Neuronal stem cell (in vitro differentiated cells): ENCODE measurements around the gene SLC66A2.

ENCODE experiments used
- DNase-seq: peaks from one replicate; pipeline ENCODE4 v3.0.0-alpha.2; 2013; ENCODE audit warnings: low spot score
- H2AFZ ChIP-seq: one replicate; pipeline ENCODE4 v1.6.1; 2013; ENCODE audit warnings: mild to moderate bottlenecking, low read length, inconsistent platforms
- H2AK5ac ChIP-seq: 2 replicates; pipeline ENCODE4 v1.6.1; 2013; ENCODE audit warnings: low read depth, mild to moderate bottlenecking, inconsistent platforms, low read length, moderate library complexity, mixed read lengths
- H2BK120ac ChIP-seq: 2 replicates; pipeline ENCODE4 v1.6.1; 2013; ENCODE audit warnings: low read depth, mild to moderate bottlenecking, inconsistent platforms, low read length, moderate library complexity, mixed read lengths
- H2BK12ac ChIP-seq: one replicate; pipeline ENCODE4 v1.6.1; 2013; ENCODE audit warnings: low read length, inconsistent platforms
- H2BK15ac ChIP-seq: 2 replicates; pipeline ENCODE4 v1.6.1; 2013; ENCODE audit warnings: mild to moderate bottlenecking, low read length, inconsistent platforms, mixed read lengths
- H2BK5ac ChIP-seq: one replicate; pipeline ENCODE4 v1.6.1; 2013; ENCODE audit warnings: inconsistent platforms, mild to moderate bottlenecking, low read length, moderate library complexity
- H3K14ac ChIP-seq: one replicate; pipeline ENCODE4 v1.6.1; 2013; ENCODE audit warnings: low read length, inconsistent platforms
- H3K18ac ChIP-seq: 2 replicates; pipeline ENCODE4 v1.6.1; 2013; ENCODE audit warnings: low read length, inconsistent platforms
- H3K23ac ChIP-seq: 2 replicates; pipeline ENCODE4 v1.6.1; 2013; ENCODE audit warnings: low read depth, mild to moderate bottlenecking, mixed read lengths, low read length, inconsistent platforms; ENCODE audit not compliant: poor library complexity
- H3K27ac ChIP-seq: replicated peaks from 3 replicates; pipeline ENCODE4 v1.5.1; 2013; ENCODE audit warnings: low read length, inconsistent platforms
- H3K27me3 ChIP-seq, 3 experiments: 2 replicates each; pipeline ENCODE4 v1.6.1; 2013; ENCODE audit warnings: low read length in 3 of 3, mild to moderate bottlenecking in 2 of 3, inconsistent platforms in 1 of 3, low read depth in 1 of 3, mixed read lengths in 1 of 3, moderate library complexity in 1 of 3; ENCODE audit not compliant: control insufficient read depth in 3 of 3, insufficient read depth in 3 of 3
- H3K36me3 ChIP-seq, 2 donors: replicated peaks in 1 of 2; 2 replicates each; pipeline ENCODE4 v1.6.1; 2013; ENCODE audit warnings: low read length in 2 of 2; ENCODE audit not compliant: control insufficient read depth in 2 of 2, insufficient read depth in 2 of 2
- H3K4ac ChIP-seq: 2 replicates; pipeline ENCODE4 v1.6.1; 2013; ENCODE audit warnings: inconsistent platforms, mild to moderate bottlenecking, low read length, moderate library complexity
- H3K4me1 ChIP-seq, 2 donors: 1 replicate in 1 of 2; 2 replicates in 1 of 2; pipeline ENCODE4 v1.6.1; 2013; ENCODE audit warnings: low read length in 2 of 2, low read depth in 1 of 2; ENCODE audit not compliant: control insufficient read depth in 2 of 2, insufficient read depth in 1 of 2
- H3K4me2 ChIP-seq: one replicate; pipeline ENCODE4 v1.6.1; 2013; ENCODE audit warnings: mild to moderate bottlenecking, low read length, inconsistent platforms; ENCODE audit not compliant: insufficient read depth, poor library complexity, severe bottlenecking
- H3K4me3 ChIP-seq, 2 donors: 2 replicates each; pipeline ENCODE4 v1.5.1; 2013; ENCODE audit warnings: low read length in 2 of 2, mild to moderate bottlenecking in 2 of 2, inconsistent platforms in 1 of 2, moderate library complexity in 1 of 2
- H3K79me1 ChIP-seq: one replicate; pipeline ENCODE4 v1.6.1; 2013; ENCODE audit warnings: low read depth, mild to moderate bottlenecking, inconsistent platforms, low read length, moderate library complexity
- H3K9ac ChIP-seq: one replicate; pipeline ENCODE4 v1.6.1; 2013; ENCODE audit warnings: mild to moderate bottlenecking, low read depth, low read length, inconsistent platforms; ENCODE audit not compliant: poor library complexity
- H3K9me3 ChIP-seq, 2 donors: replicated peaks in 1 of 2; 2 replicates each; pipeline versions ENCODE3 to v1.6.1; 2013; ENCODE audit warnings: low read length in 2 of 2, mild to moderate bottlenecking in 2 of 2, inconsistent platforms in 1 of 2, low read depth in 1 of 2, mixed read lengths in 1 of 2, moderate library complexity in 1 of 2; ENCODE audit not compliant: control insufficient read depth in 2 of 2, insufficient read depth in 1 of 2
- H4K8ac ChIP-seq: one replicate; pipeline ENCODE4 v1.6.1; 2013; ENCODE audit warnings: low read depth, mild to moderate bottlenecking, inconsistent platforms, low read length, moderate library complexity
- H4K91ac ChIP-seq: one replicate; pipeline ENCODE4 v1.6.1; 2013; ENCODE audit warnings: low read length, low read depth, mild to moderate bottlenecking, inconsistent platforms; ENCODE audit not compliant: poor library complexity
- WGBS, 2 donors: extraction: QIAGEN DNeasy Blood & Tissue Kit; methylation state at CpG; one replicate each; pipeline ENCODE4 v1.1.7; 2013; ENCODE audit warnings: missing lambda C conversion rate in 2 of 2, mixed read lengths in 1 of 2; ENCODE audit not compliant: insufficient read length in 2 of 2, insufficient replicate concordance in 1 of 2; ENCODE audit errors: extremely low coverage in 2 of 2; 5-methylcytosine and 5-hydroxymethylcytosine counted together

Gene SLC66A2

DNA sequence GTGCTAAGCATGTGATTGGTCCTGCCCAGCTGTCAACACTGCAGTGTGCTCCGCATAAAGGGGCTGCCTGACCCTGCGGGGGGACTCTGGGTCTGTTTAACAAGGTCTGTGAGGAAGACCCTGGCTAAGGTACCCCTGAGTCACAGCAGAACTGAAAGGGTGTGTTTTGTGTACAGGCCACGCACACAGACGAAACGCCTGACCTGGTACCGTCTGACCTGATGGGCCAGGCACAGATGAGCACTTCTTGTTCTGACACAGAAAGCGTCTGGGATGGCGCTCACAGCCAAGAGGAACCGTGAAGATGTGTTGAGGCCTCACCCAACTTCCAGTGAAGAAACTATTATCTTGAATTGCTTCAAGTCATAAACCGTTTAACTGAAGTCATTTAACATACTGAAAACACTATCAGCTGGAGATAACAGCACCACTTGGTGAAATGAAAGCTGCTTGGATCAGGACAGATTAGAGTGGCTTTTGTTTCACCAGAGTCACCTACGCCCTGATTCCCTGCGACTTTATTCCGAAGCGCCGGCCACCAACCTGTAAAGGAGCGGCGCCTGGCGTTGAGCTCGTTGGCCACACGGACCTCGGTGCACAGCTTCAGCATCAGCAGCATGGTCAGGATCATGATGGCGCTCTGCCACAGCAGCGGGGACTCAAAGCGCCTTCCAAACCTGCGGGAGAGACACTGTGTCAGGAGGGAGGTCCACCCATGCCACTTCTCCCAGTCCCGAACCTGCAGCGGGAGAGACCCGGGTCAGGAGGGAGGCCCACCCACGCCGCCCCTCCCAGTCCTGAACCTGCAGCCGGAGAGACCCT, 8.5 kb downstream of the SLC66A2 start:
- Histone ChIP-seq H2BK5ac (peak overlapping the region; percentile 5), H2AFZ (no peak overlapping the region), H3K4me2 (no peak overlapping the region), H4K8ac (no peak overlapping the region), H3K27me3 (no peaks in the 10 kb centered on the region), H3K4me1 (peaks cover 0 to 5% of the 10 kb centered on the region in 2 donors), H3K36me3 (peaks cover 8 to 58% of the 10 kb centered on the region in 2 donors), H3K18ac (no peak overlapping the region), H3K23ac (no peak overlapping the region), H2AK5ac (no peak overlapping the region), H2BK15ac (no peak overlapping the region), H2BK12ac (no peak overlapping the region), H2BK120ac (no peak overlapping the region), H3K9me3 (peaks cover 0 to 4% of the 10 kb centered on the region in 2 donors), H4K91ac (no peak overlapping the region), H3K4ac (no peak overlapping the region), H3K27ac (no peak overlapping the region), H3K79me1 (peaks cover 12% of the 10 kb centered on the region), H3K4me3 (no peak overlapping the region), H3K14ac (no peak overlapping the region), H3K9ac (no peak overlapping the region)
- WGBS, 2 donors: no CpG with 5 or more reads among the region's 31 CpGs
- no peak for DNase-seq

DNA sequence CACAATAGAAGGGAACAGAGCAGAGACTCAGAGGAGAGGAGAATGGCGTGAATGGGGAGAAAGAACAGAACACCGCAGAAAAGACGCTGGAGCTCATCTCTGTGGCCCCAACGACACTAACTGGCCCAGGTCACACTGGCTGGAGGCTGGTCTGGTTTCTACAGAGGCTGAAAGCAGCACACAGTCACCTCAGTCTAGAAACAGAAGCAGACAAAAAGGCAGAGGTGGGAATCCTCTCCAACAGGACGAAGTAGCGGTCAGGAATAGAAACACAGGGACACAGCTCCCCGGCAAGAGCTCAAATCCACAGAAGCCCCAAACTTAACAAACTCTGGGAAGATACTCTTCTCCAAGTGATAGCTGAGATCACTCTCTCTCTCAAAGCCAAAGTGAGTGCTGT, 9.2 kb downstream of the SLC66A2 start:
- H2AK5ac ChIP-seq: no peak overlapping the region
- no peak overlapping the region for H3K27ac ChIP-seq
- DNase-seq: no peak
- H3K9me3 ChIP-seq: peaks cover 0 to 11% of the 10 kb centered on the region in 2 donors
- H2BK12ac ChIP-seq: no peak overlapping the region
- no peak overlapping the region for H2BK15ac ChIP-seq
- no peak overlapping the region for H3K4me2 ChIP-seq
- H2AFZ ChIP-seq: no peak overlapping the region
- no peaks in the 10 kb centered on the region for H3K27me3 ChIP-seq
- WGBS, 2 donors: no CpG with 5 or more reads among the region's 7 CpGs
- peaks cover 8 to 57% of the 10 kb centered on the region in 2 donors for H3K36me3 ChIP-seq
- H3K4me1 ChIP-seq: peaks cover 0 to 5% of the 10 kb centered on the region in 2 donors
- H3K14ac ChIP-seq: no peak overlapping the region
- no peak overlapping the region for H3K4ac ChIP-seq
- no peak overlapping the region for H3K9ac ChIP-seq
- H3K18ac ChIP-seq: no peak overlapping the region
- H2BK120ac ChIP-seq: no peak overlapping the region
- H3K79me1 ChIP-seq: peaks cover 9% of the 10 kb centered on the region
- no peak overlapping the region for H3K23ac ChIP-seq
- no peak overlapping the region for H2BK5ac ChIP-seq
- no peak overlapping the region for H4K91ac ChIP-seq
- no peak overlapping the region for H4K8ac ChIP-seq
- H3K4me3 ChIP-seq: no peak overlapping the region

DNA sequence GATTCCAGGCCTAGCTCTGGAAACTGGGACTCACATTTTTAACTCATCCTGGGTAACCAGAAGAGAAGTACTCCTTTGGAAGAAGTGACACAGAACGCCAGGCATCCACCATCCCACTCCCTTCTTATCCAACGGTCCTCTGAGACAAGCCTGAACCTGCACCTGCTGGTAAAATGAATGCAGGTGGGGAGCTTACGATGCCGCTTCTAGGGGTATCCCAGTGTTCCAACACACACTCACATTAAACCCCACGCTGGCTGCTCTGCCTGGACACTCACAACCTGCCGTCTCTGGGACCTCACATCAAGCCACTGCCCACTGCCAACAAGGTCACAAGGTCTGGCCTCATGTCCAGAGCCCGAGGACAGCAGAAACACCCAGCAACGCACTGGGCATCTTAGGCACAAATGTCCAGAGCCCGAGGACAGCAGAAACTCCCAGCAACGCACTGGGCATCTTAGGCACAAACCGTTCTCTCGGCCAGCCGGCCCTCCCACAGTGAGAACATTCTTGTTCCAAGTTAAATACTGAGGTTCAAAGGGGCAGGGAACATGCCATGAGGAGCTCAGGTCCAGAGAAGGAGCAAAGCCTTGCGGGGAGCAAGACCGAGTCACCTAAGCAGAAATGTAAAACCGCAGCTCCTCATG, 9.9 kb downstream of the SLC66A2 start:
- Histone ChIP-seq H3K18ac (no peak overlapping the region), H2BK15ac (no peak overlapping the region), H2AK5ac (no peak overlapping the region), H3K27me3 (no peaks in the 10 kb centered on the region), H4K91ac (no peak overlapping the region), H2BK5ac (no peak overlapping the region), H2AFZ (no peak overlapping the region), H3K27ac (no peak overlapping the region), H3K4me1 (peaks cover 0 to 5% of the 10 kb centered on the region in 2 donors), H3K9me3 (peaks cover 0 to 11% of the 10 kb centered on the region in 2 donors), H2BK12ac (no peak overlapping the region), H3K9ac (no peak overlapping the region), H3K4me3 (no peak overlapping the region), H2BK120ac (no peak overlapping the region), H4K8ac (no peak overlapping the region), H3K79me1 (peaks cover 9% of the 10 kb centered on the region), H3K4me2 (no peak overlapping the region), H3K36me3 (peaks cover 8 to 58% of the 10 kb centered on the region in 2 donors), H3K14ac (peak overlapping the region; percentile 3), H3K23ac (peak overlapping the region; percentile 77), H3K4ac (no peak overlapping the region)
- no peak for DNase-seq
- no CpG with 5 or more reads among the region's 16 CpGs for WGBS, 2 donors

DNA sequence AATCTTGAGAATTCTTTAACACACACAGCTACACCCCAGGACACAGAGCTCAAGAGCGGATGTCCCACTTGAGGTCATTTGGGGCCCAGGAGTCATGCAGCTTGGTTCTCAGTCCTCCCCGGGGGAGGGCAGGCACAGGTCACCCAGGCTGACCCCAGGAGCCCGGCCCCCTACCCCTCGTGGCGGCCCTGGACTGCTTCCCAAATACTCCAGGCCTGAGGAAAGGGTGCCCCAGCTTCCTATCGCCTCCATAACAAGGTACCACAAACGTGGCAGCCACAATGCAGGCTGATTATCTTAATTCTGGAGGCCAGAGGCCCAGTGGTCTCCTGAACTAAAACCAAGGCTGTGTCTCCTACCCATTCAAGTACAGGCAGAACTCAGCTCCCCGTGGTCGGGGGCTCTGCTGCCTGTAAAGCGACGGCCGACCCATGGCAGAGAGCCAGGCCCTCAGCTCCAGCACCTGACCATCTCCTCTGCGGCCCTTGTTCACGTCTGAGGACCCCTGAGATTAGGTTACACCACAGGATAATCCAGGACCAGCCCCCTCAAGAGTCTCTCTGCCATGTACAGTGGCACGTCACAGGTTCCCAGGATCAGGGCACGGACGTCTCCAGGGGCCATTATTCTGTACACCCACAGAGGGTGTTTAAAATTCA, 10.5 kb downstream of the SLC66A2 start:
- DNase-seq: no peak
- H3K79me1 ChIP-seq: peaks cover 11% of the 10 kb centered on the region
- H3K4me2 ChIP-seq: no peak overlapping the region
- H3K4ac ChIP-seq: no peak overlapping the region
- no peaks in the 10 kb centered on the region for H3K27me3 ChIP-seq
- no peak overlapping the region for H3K18ac ChIP-seq
- H2BK12ac ChIP-seq: no peak overlapping the region
- H3K14ac ChIP-seq: no peak overlapping the region
- no peak overlapping the region for H3K4me3 ChIP-seq
- peaks cover 1 to 12% of the 10 kb centered on the region in 2 donors for H3K9me3 ChIP-seq
- peaks cover 8 to 61% of the 10 kb centered on the region in 2 donors for H3K36me3 ChIP-seq
- H3K9ac ChIP-seq: no peak overlapping the region
- no peak overlapping the region for H2BK15ac ChIP-seq
- no peak overlapping the region for H4K91ac ChIP-seq
- H2BK120ac ChIP-seq: no peak overlapping the region
- WGBS, 2 donors: no CpG with 5 or more reads among the region's 17 CpGs
- no peak overlapping the region for H2BK5ac ChIP-seq
- H3K27ac ChIP-seq: no peak overlapping the region
- H3K23ac ChIP-seq: no peak overlapping the region
- no peak overlapping the region for H2AK5ac ChIP-seq
- no peak overlapping the region for H2AFZ ChIP-seq
- peaks cover 0 to 5% of the 10 kb centered on the region in 2 donors for H3K4me1 ChIP-seq
- no peak overlapping the region for H4K8ac ChIP-seq
